KG1 (cell line): Measurements from ENCODE around the gene ACCSL.

ENCODE experiments used
- DNase-seq: peaks from one replicate; lab custom pipeline; 2025; lab: John Stamatoyannopoulos, UW

ACCSL gene

DNA sequence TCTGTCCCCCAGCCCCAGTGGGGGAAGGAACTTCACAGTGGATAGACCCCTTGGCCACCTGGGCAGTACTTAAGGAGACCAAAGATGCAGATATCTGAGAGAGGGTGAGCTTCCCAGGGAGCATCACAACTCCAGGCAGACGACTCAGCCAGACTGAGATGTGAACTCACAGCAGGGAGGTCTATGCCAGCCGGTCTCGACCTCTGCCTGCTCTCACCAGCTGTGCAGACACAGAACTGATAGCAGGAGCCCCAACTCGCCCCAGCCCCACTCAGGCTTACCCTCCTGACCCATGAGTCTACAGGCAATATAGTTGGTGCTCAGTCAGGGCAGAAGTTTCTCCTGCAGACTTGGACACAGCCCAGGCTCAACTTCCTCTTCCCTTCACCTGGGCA lies 29.7 kb upstream of the ACCSL start:
- DNase-seq: no peak

DNA sequence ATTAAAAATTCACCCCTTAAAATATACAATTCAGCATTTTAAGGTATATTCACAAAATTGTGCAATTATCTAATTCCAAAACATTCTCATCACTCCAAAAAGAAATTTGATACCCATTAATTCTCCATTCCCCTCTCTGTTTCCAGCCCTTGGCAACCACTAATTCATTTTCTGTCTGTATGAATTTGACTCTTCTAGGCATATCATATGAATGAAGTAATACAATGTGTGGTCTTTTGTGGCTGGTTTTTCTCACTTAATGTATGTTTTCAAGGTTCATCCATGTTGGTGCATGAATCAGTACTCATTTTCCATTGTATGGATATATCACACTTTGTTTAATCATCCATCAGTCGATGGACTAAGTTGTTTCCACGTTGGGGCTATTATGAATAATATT lies 29.0 kb upstream of the ACCSL start:
- no peak for DNase-seq

- DNase-seq: no peak
Measured at GRCh38 chr11:44024977-44025376, 22.8 kb upstream of the ACCSL start.

DNA sequence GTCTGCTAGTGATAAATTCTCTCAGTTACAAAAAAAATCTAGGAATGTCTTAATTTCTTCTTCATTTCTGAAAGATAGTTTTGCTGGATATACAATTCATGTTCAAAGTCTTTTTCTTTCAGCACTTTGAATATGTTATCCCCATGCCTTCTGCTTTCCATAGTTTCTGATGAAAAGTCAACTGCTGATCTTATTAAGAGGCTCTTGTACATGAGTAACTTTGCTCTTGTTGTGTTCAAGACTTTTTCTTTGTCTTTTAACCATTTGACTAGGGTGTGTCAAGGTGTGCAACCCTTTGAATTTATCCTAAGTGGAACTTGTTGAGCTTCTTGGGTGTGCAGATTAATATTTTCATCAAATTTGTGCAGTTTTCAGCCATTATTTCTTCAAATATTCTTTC lies 22.1 kb upstream of the ACCSL start:
- no peak for DNase-seq

- DNase-seq: no peak
Measured at GRCh38 chr11:44028401-44028800, 19.4 kb upstream of the ACCSL start.

- DNase-seq: no peak
Measured at GRCh38 chr11:44028816-44029506, 18.8 kb upstream of the ACCSL start.

GRCh38 chr11:44029507-44029845 lies 18.3 kb upstream of the ACCSL start:
- DNase-seq: no peak

DNA sequence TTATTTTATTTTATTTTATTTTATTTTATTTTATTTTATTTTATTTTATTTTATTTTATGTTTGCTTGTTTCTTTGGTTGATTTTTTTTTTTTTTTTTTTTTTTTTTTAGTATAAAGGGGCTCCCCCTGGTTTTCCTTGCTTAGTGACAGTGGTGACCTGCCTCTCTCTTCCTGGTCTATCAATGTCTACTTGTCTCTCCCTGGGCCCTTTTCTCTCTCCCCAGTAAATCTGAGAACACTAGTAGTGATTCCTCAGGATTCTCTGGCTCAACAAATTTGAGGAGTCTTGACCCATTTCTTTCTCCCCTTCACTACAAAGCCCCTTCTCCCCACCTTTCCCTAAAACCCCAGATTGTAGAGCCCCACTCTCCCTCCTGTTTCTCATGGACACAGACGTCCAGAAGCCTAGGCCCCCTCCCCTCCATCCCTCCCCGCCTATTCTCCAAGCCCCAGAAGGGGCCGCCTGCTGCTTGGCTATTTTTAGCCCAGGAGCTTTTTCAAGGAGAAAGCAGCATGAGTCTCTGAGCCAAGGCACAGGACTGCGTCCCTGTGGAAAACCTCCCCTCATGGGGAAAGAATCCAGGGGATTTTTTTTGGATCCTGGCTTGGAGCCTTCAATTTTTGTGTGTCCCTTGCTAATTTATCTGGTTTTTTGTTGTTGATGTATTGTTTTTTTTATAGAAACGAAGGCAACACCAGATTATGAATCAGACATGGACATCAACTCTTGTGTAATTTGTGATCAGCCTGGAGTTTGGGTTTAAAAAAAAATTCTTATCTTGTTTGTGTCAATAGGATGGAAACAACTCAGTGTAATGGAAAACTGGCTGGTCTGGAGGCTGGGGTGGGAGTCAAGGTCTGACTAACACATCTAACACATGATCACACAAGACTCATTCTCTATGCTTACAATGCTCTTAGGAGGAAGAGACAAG lies 17.5 kb upstream of the ACCSL start:
- no peak for DNase-seq

DNA sequence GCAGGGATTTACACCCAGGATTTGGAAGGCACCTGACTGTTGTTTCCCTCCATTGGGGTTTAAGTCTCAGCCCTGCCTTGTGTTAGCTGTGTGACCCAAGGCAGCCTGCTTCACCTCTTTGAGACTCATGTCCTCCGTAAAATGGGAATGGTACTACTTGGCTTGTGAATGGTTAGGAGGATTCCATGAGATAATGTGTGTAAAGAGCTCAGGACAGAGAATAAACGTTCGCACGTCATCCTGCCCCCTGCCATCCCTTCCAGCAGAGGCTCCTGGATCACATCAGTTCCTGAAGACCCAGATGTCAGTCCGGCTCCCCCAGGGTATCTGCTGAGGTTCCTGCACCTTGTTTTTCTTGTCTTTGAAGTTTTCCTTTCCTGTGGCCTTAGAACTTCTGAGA lies 16.8 kb upstream of the ACCSL start:
- DNase-seq: no peak

DNA sequence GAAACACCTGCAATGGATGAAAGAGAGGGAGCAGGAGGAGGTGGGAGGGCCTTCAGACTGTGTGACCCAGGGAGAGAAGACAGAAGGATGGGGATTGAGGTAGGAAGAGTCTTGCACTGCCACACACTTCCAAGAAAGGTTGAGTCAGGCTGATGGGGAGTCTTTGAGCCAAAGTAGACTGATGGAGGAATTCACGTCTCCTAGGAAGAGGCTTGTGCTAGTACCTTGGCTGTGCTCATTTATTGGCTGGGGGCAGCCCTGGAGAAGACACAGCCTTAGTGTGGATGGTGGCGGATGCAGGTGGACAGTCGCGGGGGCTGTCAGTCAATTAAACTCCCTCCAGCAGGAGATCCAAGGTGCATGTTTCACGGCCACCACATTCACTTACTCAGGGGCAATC lies 16.2 kb upstream of the ACCSL start:
- no peak for DNase-seq

- no peak for DNase-seq
Measured at GRCh38 chr11:44032299-44033085, 15.3 kb upstream of the ACCSL start.

GRCh38 chr11:44033411-44033850 lies 14.3 kb upstream of the ACCSL start:
- DNase-seq: no peak

- DNase-seq: no peak
Measured at GRCh38 chr11:44033856-44034255, 13.9 kb upstream of the ACCSL start.

GRCh38 chr11:44034639-44035038 lies 13.1 kb upstream of the ACCSL start:
- DNase-seq: no peak

DNA sequence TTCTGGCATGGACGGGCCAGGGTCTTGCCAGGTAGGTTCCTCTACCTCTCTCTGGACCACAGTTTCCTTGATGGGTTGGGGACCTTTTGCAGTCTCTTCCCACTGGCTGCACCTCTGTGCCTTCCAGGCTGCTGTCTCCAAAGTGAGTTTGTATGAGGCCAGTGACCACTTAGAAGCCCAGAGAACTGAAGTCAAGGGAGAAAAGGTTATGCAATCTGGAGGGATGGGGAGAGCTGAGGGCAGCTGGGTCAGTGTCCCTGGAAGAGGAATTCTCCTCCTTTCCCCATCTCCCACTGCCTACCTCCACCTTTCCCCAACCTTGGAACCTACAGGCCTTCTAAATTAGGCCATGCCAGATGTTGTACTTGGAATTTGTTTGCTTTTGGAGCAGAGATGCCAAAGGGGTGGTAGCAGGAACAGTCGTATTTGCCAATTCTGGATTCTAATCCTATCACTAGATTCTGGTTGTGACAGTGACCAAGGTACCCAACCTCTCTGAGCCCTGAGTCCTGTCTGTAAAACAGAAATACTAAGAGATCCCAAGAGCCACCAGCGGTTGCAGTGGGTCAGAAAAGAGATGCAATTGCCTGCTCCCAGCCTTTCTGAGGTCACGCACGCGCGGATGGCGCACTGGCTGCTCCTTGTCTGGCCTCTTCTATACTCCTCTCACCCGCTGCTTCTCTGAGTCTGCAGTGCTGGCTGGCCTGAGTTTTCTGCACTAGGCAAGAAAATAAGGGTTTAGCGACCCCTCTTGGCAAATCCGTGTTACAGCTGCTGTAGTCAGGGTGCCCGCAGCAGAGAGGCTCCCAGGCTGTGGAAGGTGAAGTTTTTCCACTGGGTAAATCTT lies 10.7 kb upstream of the ACCSL start:
- DNase-seq: peak; percentile 12

DNA sequence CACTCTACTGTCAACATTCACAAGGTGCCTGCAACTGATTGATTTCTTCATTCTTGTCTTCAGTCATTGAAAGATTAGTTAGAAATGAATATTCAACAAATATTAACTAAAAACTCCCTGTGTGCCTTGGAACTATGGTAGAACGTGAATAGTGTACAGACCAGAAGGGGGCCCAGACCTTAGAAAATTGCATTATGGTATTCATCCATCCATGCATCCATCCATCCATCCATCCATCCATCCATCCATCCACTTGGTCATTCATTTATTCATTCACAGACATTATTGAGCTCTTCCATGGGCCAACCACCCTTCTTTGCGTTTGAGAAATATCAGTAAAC lies 10.2 kb upstream of the ACCSL start:
- no peak for DNase-seq

- DNase-seq: no peak
Measured at GRCh38 chr11:44043157-44043556, 4.6 kb upstream of the ACCSL start.

- DNase-seq: no peak
Measured at GRCh38 chr11:44046182-44046581, 1.6 kb upstream of the ACCSL start.

DNA sequence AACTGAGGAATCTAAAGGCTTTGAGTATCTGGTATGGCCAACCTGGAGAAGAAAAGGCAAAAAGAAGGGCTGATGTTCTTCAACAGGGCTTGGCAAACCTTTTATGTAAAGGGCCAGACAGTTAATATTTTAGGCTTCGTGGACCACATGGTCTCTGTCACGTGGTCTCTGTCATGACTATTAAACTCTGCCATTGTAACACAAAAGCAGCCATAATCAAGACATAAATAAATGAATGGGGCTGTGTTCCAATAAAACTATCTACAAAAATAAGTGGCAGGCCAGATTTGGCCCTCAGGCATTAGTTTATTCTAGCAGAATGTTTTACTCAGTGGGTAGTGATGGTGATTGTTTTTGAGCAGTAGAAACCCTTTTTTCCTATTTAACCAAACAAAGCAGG lies 483 bp upstream of the ACCSL start:
- DNase-seq: no peak

DNA sequence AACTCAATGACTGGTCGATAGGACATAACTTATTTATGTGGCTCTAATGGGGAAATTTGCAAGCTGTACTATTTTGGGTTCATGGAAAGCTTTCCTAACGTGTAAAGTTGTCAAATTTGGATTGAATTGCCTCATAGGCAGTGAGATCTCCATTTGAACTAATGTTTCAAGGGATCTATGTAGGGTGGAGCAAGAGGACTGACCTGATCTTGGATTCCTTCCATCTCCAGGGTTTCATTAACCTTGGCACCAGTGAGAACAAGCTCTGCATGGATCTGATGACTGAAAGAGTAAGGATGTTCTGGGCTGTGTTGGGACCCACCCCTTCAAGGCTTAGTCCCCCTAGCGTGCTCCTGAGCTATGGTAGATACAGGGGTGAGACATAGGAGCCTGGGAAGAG lies 2.1 kb downstream of the ACCSL start:
- no peak for DNase-seq

GRCh38 chr11:44051171-44051570 lies 3.4 kb downstream of the ACCSL start:
- DNase-seq: no peak

DNA sequence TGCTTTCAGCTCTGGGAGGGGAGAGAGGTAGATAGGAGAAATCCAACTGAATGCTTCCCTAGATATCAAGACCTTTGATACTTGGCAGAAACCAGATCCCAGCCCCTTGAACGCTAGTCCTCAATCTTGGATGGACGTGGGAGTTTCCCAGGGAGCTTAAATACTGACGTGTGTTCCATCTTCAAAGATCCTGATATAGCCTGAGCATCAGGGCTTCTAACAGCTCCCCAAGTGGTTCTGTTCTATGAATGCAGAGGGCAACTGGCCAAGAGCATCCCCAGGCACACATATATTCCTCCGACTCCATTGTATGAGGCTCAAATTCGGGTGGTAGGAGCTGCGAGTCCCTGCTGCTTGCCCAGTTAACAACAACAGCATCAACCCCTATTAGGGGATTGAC lies 9.6 kb downstream of the ACCSL start:
- no peak for DNase-seq
